Measurements from ENCODE around the gene FAM120C.

DNA sequence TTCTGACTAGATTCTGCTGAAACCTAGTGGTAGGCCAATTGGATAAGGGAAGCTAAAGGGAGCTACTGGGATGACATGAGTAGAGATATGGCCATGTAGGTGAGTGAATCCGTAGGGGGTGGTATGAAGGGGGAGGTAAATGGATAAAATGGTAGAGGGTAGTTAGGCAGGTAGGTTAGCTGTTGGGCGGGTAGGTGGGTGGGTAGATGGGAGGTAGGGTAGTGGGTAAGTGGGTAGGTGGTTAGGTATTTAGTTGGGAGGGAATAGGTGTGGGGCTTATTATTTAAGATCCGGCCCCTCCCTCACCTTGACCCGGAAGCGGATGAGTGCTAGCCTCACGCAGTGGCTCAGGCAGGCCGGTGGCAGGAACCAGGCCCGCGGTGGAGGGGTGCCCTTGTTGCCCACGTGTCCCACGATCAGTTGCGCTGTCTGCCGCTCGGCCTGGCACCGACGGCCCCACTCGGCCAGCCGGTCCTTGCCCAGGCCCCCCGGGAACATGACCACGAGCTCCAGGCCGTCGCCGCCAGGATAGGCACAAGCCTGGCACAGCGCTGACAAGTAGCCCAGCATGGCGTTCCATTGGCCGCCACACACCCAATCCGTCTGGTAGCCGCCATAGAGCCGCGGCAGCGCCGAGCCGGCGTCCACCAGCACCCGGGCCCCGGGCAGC is 725 bp downstream of the FAM120C start:
- TF ChIP-seq, protein P1, sequence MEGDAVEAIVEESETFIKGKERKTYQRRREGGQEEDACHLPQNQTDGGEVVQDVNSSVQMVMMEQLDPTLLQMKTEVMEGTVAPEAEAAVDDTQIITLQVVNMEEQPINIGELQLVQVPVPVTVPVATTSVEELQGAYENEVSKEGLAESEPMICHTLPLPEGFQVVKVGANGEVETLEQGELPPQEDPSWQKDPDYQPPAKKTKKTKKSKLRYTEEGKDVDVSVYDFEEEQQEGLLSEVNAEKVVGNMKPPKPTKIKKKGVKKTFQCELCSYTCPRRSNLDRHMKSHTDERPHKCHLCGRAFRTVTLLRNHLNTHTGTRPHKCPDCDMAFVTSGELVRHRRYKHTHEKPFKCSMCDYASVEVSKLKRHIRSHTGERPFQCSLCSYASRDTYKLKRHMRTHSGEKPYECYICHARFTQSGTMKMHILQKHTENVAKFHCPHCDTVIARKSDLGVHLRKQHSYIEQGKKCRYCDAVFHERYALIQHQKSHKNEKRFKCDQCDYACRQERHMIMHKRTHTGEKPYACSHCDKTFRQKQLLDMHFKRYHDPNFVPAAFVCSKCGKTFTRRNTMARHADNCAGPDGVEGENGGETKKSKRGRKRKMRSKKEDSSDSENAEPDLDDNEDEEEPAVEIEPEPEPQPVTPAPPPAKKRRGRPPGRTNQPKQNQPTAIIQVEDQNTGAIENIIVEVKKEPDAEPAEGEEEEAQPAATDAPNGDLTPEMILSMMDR (conservative IDR thresholded peaks at IDR 0.05): no peak
- peak; percentile 63 for TF ChIP-seq ZFX (IDR thresholded peaks at IDR 0.05)
